Ovary (tissue), 3 donors: ENCODE results near the gene DICER1.

Source experiments
- POLR2A ChIP-seq: fragments of 450-650 bp; IDR thresholded peaks from one replicate; pipeline ENCODE4 v1.6.1; 2017; ENCODE audit warnings: antibody characterized with exemption, mild to moderate bottlenecking, moderate library complexity
- TF ChIP-seq, protein P1 (sequence below), 3 donors: fragments of 450-650 bp in 2 of 3; fragments of 200-600 bp in 1 of 3; IDR thresholded peaks; one replicate each; pipeline versions ENCODE4 v1.5.1 to v1.8.0; 2016 to 2022; ENCODE audit warnings: antibody characterized with exemption in 3 of 3, mild to moderate bottlenecking in 1 of 3
- donor health status: DM: no; HTN: no; CAD: no.

DNA sequence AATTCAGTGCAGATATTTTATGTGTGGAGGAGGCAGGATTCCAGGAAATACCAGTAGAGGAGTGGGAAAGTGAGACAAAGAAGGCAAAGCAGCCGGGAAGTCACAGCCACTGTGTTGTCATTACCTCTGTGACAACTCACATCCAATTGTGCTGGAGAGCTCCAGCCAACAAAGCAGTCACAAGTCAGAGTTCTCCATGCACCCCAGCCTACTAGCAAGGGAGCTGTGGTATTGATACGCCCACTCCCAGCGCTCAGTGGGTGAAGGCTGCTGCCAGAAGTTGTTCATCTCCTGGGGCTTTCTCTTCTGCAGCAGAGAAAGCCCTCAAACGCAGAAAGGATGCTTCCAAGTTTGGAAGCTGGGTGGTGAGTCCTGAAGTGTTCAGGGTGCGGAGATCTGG is 93.9 kb downstream of the DICER1 start:
- TF ChIP-seq, protein P1, sequence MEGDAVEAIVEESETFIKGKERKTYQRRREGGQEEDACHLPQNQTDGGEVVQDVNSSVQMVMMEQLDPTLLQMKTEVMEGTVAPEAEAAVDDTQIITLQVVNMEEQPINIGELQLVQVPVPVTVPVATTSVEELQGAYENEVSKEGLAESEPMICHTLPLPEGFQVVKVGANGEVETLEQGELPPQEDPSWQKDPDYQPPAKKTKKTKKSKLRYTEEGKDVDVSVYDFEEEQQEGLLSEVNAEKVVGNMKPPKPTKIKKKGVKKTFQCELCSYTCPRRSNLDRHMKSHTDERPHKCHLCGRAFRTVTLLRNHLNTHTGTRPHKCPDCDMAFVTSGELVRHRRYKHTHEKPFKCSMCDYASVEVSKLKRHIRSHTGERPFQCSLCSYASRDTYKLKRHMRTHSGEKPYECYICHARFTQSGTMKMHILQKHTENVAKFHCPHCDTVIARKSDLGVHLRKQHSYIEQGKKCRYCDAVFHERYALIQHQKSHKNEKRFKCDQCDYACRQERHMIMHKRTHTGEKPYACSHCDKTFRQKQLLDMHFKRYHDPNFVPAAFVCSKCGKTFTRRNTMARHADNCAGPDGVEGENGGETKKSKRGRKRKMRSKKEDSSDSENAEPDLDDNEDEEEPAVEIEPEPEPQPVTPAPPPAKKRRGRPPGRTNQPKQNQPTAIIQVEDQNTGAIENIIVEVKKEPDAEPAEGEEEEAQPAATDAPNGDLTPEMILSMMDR (IDR thresholded peaks at IDR 0.05), result no peak
- no peak for TF ChIP-seq POLR2A
